Coronary artery (tissue), 2 donors: ENCODE results near the gene BEX5.
A peak's percentile ranks its signal among the peaks of the same experiment; 100 is the strongest.
"Not testable (repeated sequence)": the region's sequence is repeated elsewhere in the genome, so short reads cannot be mapped to it uniquely, and the experiment has no call there.

ENCODE experiments used
- DNase-seq: peaks from one replicate; pipeline ENCODE4 v3.0.0-alpha.2; 2017; ENCODE audit warnings: low spot score
- H3K27ac ChIP-seq, 2 donors: fragments of 200-600 bp; sonication (generic); one replicate each; pipeline ENCODE4 v1.5.1; 2016 to 2019
- H3K4me3 ChIP-seq: fragments of 200-600 bp; sonication (generic); 2 replicates; pipeline ENCODE4 v1.5.1; 2016; ENCODE audit warnings: mild to moderate bottlenecking, moderate library complexity
- CTCF ChIP-seq: fragments of 200-600 bp; sonication (generic); IDR thresholded peaks from one replicate; pipeline ENCODE4 v1.5.1; 2019; ENCODE audit warnings: antibody characterized with exemption

The BEX5 gene

GRCh38 chrX:102129473-102129872 is 26.3 kb downstream of the BEX5 start:
- TF ChIP-seq CTCF = no peak
- DNase-seq = no peak
- Histone ChIP-seq H3K27ac (no peak overlapping the region), H3K4me3 (no peak overlapping the region)

- Histone ChIP-seq H3K27ac (no peak overlapping the region), H3K4me3 (no peak overlapping the region)
- no peak for DNase-seq
- TF ChIP-seq CTCF = no peak
These were observed 28.9 kb downstream of the BEX5 start for GRCh38 chrX:102126863-102127262.

GRCh38 chrX:102126080-102126818 is 29.5 kb downstream of the BEX5 start:
- DNase-seq = not testable (repeated sequence)
- peak overlapping the region; percentile 37 to 68 for H3K27ac ChIP-seq
- H3K4me3 ChIP-seq = peak overlapping the region; percentile 64

GRCh38 chrX:102125436-102125835 is 30.3 kb downstream of the BEX5 start, which contains the start of gene TCEAL2:
TSS of gene TCEAL2 (plus strand) at chrX:102125679. CDS start at chrX:102126831, 1,152 bp downstream.
- DNase-seq = not testable (repeated sequence)
- peak within 1 kb of the TSS; percentile 64 for H3K4me3 ChIP-seq

GRCh38 chrX:102125014-102125413 is 30.8 kb downstream of the BEX5 start:
- DNase-seq = not testable (repeated sequence)
- Histone ChIP-seq H3K4me3 (peak overlapping the region; percentile 64), H3K27ac (peak overlapping the region in 1 of 2 donors; percentile 68)

More at GRCh38 chrX:102125436-102125835, 30.3 kb downstream of the BEX5 start, which contains the start of gene TCEAL2:
- H3K27ac ChIP-seq = peak within 1 kb of the TSS; percentile 37 to 68

- TF ChIP-seq CTCF = no peak
- DNase-seq = no peak
- H3K4me3 ChIP-seq = no peak overlapping the region
- no peak overlapping the region for H3K27ac ChIP-seq
These were observed 40.0 kb downstream of the BEX5 start for GRCh38 chrX:102115748-102116147.

- DNase-seq = no peak
- no peak overlapping the region for H3K4me3 ChIP-seq
- no peak for TF ChIP-seq CTCF
- H3K27ac ChIP-seq = no peak overlapping the region
These were observed 42.4 kb downstream of the BEX5 start for GRCh38 chrX:102113367-102113766.
